Measurements from ENCODE around the gene ZNF133. TPM values are rescaled to one million over a fixed set of nuclear protein-coding genes. Genes with fewer than 3 reads are reported as not detected.

ZNF133 gene
- polyA plus RNA-seq, 1 donor (not counting 4 experiments of a cell fraction or from before 2014, with no cell fraction given), result 15.8 TPM

GRCh38 chr20:18271160-18271559 is 17.2 kb upstream of the ZNF133 start:
- Histone ChIP-seq H3K27me3 (ENCODE audit: control insufficient read depth, extremely low read depth, insufficient read depth, low read length) (no peaks in the 10 kb centered on the region), H2AFZ (ENCODE audit: control insufficient read depth, low read length) (no peak overlapping the region), H3K4me2 (ENCODE audit: control insufficient read depth, extremely low read depth, insufficient read depth, low read depth, low read length) (no peak overlapping the region), H3K4me1 (ENCODE audit: control insufficient read depth, extremely low read depth, insufficient read depth, low read length) (peaks cover 12% of the 10 kb centered on the region), H3K9me3 (ENCODE audit: control insufficient read depth, low read depth, low read length) (no peaks in the 10 kb centered on the region), H3K36me3 (ENCODE audit: control insufficient read depth in 2 of 2, extremely low read depth in 1 of 2, insufficient read depth in 2 of 2, low read length in 2 of 2) (no peaks in the 10 kb centered on the region), H3K79me2 (ENCODE audit: control insufficient read depth, insufficient read depth, low read length) (no peaks in the 10 kb centered on the region), H3K4me3 (ENCODE audit: control insufficient read depth in 2 of 3, extremely low read depth in 1 of 3, insufficient read depth in 2 of 3, low read depth in 1 of 3, low read length in 3 of 3) (no peak overlapping the region), H4K20me1 (ENCODE audit: control insufficient read depth, extremely low read depth, insufficient read depth, low read length) (no peaks in the 10 kb centered on the region), H3K9me1 (ENCODE audit: control insufficient read depth, extremely low read depth, insufficient read depth, low read length) (no peaks in the 10 kb centered on the region), H3K9ac (ENCODE audit: control insufficient read depth, extremely low read depth, insufficient read depth, low read length) (no peak overlapping the region), H3K27ac (ENCODE audit: control insufficient read depth, insufficient read depth, low read length) (no peak overlapping the region)
- TF ChIP-seq EZH2 (IDR thresholded peaks at IDR 0.05; ENCODE audit: low read length), result no peak
- TF ChIP-seq, protein P1, sequence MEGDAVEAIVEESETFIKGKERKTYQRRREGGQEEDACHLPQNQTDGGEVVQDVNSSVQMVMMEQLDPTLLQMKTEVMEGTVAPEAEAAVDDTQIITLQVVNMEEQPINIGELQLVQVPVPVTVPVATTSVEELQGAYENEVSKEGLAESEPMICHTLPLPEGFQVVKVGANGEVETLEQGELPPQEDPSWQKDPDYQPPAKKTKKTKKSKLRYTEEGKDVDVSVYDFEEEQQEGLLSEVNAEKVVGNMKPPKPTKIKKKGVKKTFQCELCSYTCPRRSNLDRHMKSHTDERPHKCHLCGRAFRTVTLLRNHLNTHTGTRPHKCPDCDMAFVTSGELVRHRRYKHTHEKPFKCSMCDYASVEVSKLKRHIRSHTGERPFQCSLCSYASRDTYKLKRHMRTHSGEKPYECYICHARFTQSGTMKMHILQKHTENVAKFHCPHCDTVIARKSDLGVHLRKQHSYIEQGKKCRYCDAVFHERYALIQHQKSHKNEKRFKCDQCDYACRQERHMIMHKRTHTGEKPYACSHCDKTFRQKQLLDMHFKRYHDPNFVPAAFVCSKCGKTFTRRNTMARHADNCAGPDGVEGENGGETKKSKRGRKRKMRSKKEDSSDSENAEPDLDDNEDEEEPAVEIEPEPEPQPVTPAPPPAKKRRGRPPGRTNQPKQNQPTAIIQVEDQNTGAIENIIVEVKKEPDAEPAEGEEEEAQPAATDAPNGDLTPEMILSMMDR (optimal IDR thresholded peaks at IDR 0.05 in 1 of 3, IDR thresholded peaks at IDR 0.05 in 1 of 3, conservative IDR thresholded peaks at IDR 0.05 in 1 of 3; ENCODE audit: extremely low read depth in 1 of 3, insufficient read depth in 2 of 3, low read length in 3 of 3), result no peak
- dilution Hi-C loops (cut with MboI; ENCODE audit: extremely low pct_ligation_motif_present, low sequenced_read_pairs), result no loop called here
- FAIRE-seq (no peak), DNase-seq (ENCODE audit: low read depth, low spot score) (no peak)

GRCh38 chr20:18272451-18272850 is 15.9 kb upstream of the ZNF133 start:
- Histone ChIP-seq H3K36me3 (ENCODE audit: control insufficient read depth in 2 of 2, extremely low read depth in 1 of 2, insufficient read depth in 2 of 2, low read length in 2 of 2) (no peaks in the 10 kb centered on the region), H3K4me2 (ENCODE audit: control insufficient read depth, extremely low read depth, insufficient read depth, low read depth, low read length) (peak overlapping the region; percentile 22), H3K9ac (ENCODE audit: control insufficient read depth, extremely low read depth, insufficient read depth, low read length) (no peak overlapping the region), H3K27ac (ENCODE audit: control insufficient read depth, insufficient read depth, low read length) (no peak overlapping the region), H3K27me3 (ENCODE audit: control insufficient read depth, extremely low read depth, insufficient read depth, low read length) (no peaks in the 10 kb centered on the region), H3K9me1 (ENCODE audit: control insufficient read depth, extremely low read depth, insufficient read depth, low read length) (no peaks in the 10 kb centered on the region), H2AFZ (ENCODE audit: control insufficient read depth, low read length) (peak overlapping the region; percentile 52), H3K79me2 (ENCODE audit: control insufficient read depth, insufficient read depth, low read length) (no peaks in the 10 kb centered on the region), H3K4me3 (ENCODE audit: control insufficient read depth in 2 of 3, extremely low read depth in 1 of 3, insufficient read depth in 2 of 3, low read depth in 1 of 3, low read length in 3 of 3) (no peak overlapping the region), H3K4me1 (ENCODE audit: control insufficient read depth, extremely low read depth, insufficient read depth, low read length) (peaks cover 16% of the 10 kb centered on the region), H3K9me3 (ENCODE audit: control insufficient read depth, low read depth, low read length) (no peaks in the 10 kb centered on the region), H4K20me1 (ENCODE audit: control insufficient read depth, extremely low read depth, insufficient read depth, low read length) (no peaks in the 10 kb centered on the region)
- FAIRE-seq (peak; percentile 63), DNase-seq (ENCODE audit: low read depth, low spot score) (no peak)
- TF ChIP-seq, protein P1 (optimal IDR thresholded peaks at IDR 0.05 in 1 of 3, IDR thresholded peaks at IDR 0.05 in 1 of 3, conservative IDR thresholded peaks at IDR 0.05 in 1 of 3; ENCODE audit: extremely low read depth in 1 of 3, insufficient read depth in 2 of 3, low read length in 3 of 3), result peak in 1 of 3 experiments; percentile 12
- TF ChIP-seq EZH2 (IDR thresholded peaks at IDR 0.05; ENCODE audit: low read length), result no peak
- dilution Hi-C loops (cut with MboI; ENCODE audit: extremely low pct_ligation_motif_present, low sequenced_read_pairs), result no loop called here

Measured in keratinocyte (primary cell).